ENCODE measurements around the gene PRUNE1.

Gene PRUNE1

GRCh38 chr1:151001602-151002001 is 6.6 kb upstream of the PRUNE1 start:
- no peak overlapping the region for H3K18ac ChIP-seq (ENCODE audit: low read depth in 1 of 2, low read length in 2 of 2)
- no peak overlapping the region for H4K91ac ChIP-seq (ENCODE audit: low read length)
- H3K27me3 ChIP-seq (ENCODE audit: control insufficient read depth in 1 of 2, insufficient read depth in 1 of 2, low read length in 2 of 2): no peaks in the 10 kb centered on the region
- H3K79me1 ChIP-seq (replicated peaks; ENCODE audit: low read length, poor library complexity, severe bottlenecking): peaks cover 6% of the 10 kb centered on the region
- H2AK5ac ChIP-seq (ENCODE audit: low read length, severe bottlenecking): peak overlapping the region; percentile 53
- no peak overlapping the region for H2AFZ ChIP-seq (ENCODE audit: low read depth, low read length)
- H3K4me3 ChIP-seq (ENCODE audit: insufficient read depth in 1 of 2, low read depth in 1 of 2, low read length in 2 of 2): no peak overlapping the region
- H3K9ac ChIP-seq (ENCODE audit: low read length): no peak overlapping the region
- no peak overlapping the region for H3K23ac ChIP-seq (ENCODE audit: low read length in 2 of 2)
- no peak overlapping the region for H3K4me2 ChIP-seq (ENCODE audit: low read length, poor library complexity, severe bottlenecking)
- WGBS: 79% methylated on average over 4 of the region's 4 CpGs
- H2BK12ac ChIP-seq (ENCODE audit: low read length in 2 of 2): peak overlapping the region in 1 of 2 experiments; percentile 48
- no peak overlapping the region for H3K4ac ChIP-seq (ENCODE audit: low read depth in 1 of 2, low read length in 2 of 2)
- no peaks in the 10 kb centered on the region for H3K9me3 ChIP-seq (ENCODE audit: control insufficient read depth, low read length)
- H3K36me3 ChIP-seq (ENCODE audit: control insufficient read depth in 1 of 2, insufficient read depth in 2 of 2, low read depth in 1 of 2, low read length in 2 of 2): peaks cover 27 to 51% of the 10 kb centered on the region in 2 experiments
- no peak overlapping the region for H3K27ac ChIP-seq (ENCODE audit: low read length, poor library complexity, severe bottlenecking)
- no peak overlapping the region for H2BK15ac ChIP-seq (ENCODE audit: low read depth, poor library complexity, severe bottlenecking)
- H3K14ac ChIP-seq (ENCODE audit: low read length in 2 of 2): no peak overlapping the region
- peaks cover 38% of the 10 kb centered on the region for H3K4me1 ChIP-seq (ENCODE audit: control insufficient read depth, insufficient read depth, low read depth, low read length)
- H2BK5ac ChIP-seq (ENCODE audit: low read depth, low read length, poor library complexity, severe bottlenecking): no peak overlapping the region
- H2BK120ac ChIP-seq (ENCODE audit: low read depth, low read length): no peak overlapping the region
- DNase-seq: no peak
- no peak overlapping the region for H4K8ac ChIP-seq (ENCODE audit: low read length)

- Histone ChIP-seq H3K4me1 (ENCODE audit: control insufficient read depth, insufficient read depth, low read depth, low read length) (peaks cover 36% of the 10 kb centered on the region), H3K4me3 (ENCODE audit: insufficient read depth in 1 of 2, low read depth in 1 of 2, low read length in 2 of 2) (no peak overlapping the region), H3K27me3 (ENCODE audit: control insufficient read depth in 1 of 2, insufficient read depth in 1 of 2, low read length in 2 of 2) (no peaks in the 10 kb centered on the region), H2BK5ac (ENCODE audit: low read depth, low read length, poor library complexity, severe bottlenecking) (no peak overlapping the region), H2BK15ac (ENCODE audit: low read depth, poor library complexity, severe bottlenecking) (no peak overlapping the region), H3K36me3 (ENCODE audit: control insufficient read depth in 1 of 2, insufficient read depth in 2 of 2, low read depth in 1 of 2, low read length in 2 of 2) (peaks cover 23 to 47% of the 10 kb centered on the region in 2 experiments), H3K79me1 (replicated peaks; ENCODE audit: low read length, poor library complexity, severe bottlenecking) (peaks cover 6% of the 10 kb centered on the region), H4K91ac (ENCODE audit: low read length) (no peak overlapping the region), H3K9me3 (ENCODE audit: control insufficient read depth, low read length) (no peaks in the 10 kb centered on the region), H3K9ac (ENCODE audit: low read length) (no peak overlapping the region), H2BK120ac (ENCODE audit: low read depth, low read length) (no peak overlapping the region), H3K27ac (ENCODE audit: low read length, poor library complexity, severe bottlenecking) (no peak overlapping the region), H2BK12ac (ENCODE audit: low read length in 2 of 2) (peak overlapping the region in 1 of 2 experiments; percentile 19), H4K8ac (ENCODE audit: low read length) (no peak overlapping the region), H3K18ac (ENCODE audit: low read depth in 1 of 2, low read length in 2 of 2) (peak overlapping the region in 1 of 2 experiments; percentile 76), H3K14ac (ENCODE audit: low read length in 2 of 2) (no peak overlapping the region), H3K23ac (ENCODE audit: low read length in 2 of 2) (peak overlapping the region in 1 of 2 experiments; percentile 38), H2AFZ (ENCODE audit: low read depth, low read length) (no peak overlapping the region), H3K4me2 (ENCODE audit: low read length, poor library complexity, severe bottlenecking) (no peak overlapping the region), H3K4ac (ENCODE audit: low read depth in 1 of 2, low read length in 2 of 2) (peak overlapping the region in 1 of 2 experiments; percentile 35), H2AK5ac (ENCODE audit: low read length, severe bottlenecking) (no peak overlapping the region)
- no peak for DNase-seq
- 90% methylated on average over 3 of the region's 3 CpGs for WGBS
Measured at GRCh38 chr1:151002051-151002450, 6.2 kb upstream of the PRUNE1 start.

GRCh38 chr1:151002611-151003010 is 5.6 kb upstream of the PRUNE1 start:
- no peak overlapping the region for H2AFZ ChIP-seq (ENCODE audit: low read depth, low read length)
- WGBS: 56% methylated on average over 2 of the region's 2 CpGs
- peak; percentile 33 for DNase-seq
- no peak overlapping the region for H3K9ac ChIP-seq (ENCODE audit: low read length)
- no peak overlapping the region for H2BK5ac ChIP-seq (ENCODE audit: low read depth, low read length, poor library complexity, severe bottlenecking)
- no peak overlapping the region for H3K18ac ChIP-seq (ENCODE audit: low read depth in 1 of 2, low read length in 2 of 2)
- no peak overlapping the region for H3K4me2 ChIP-seq (ENCODE audit: low read length, poor library complexity, severe bottlenecking)
- no peaks in the 10 kb centered on the region for H3K27me3 ChIP-seq (ENCODE audit: control insufficient read depth in 1 of 2, insufficient read depth in 1 of 2, low read length in 2 of 2)
- no peak overlapping the region for H4K91ac ChIP-seq (ENCODE audit: low read length)
- H3K14ac ChIP-seq (ENCODE audit: low read length in 2 of 2): no peak overlapping the region
- peak overlapping the region in 1 of 2 experiments; percentile 35 for H3K4ac ChIP-seq (ENCODE audit: low read depth in 1 of 2, low read length in 2 of 2)
- H3K27ac ChIP-seq (ENCODE audit: low read length, poor library complexity, severe bottlenecking): no peak overlapping the region
- peaks cover 34% of the 10 kb centered on the region for H3K4me1 ChIP-seq (ENCODE audit: control insufficient read depth, insufficient read depth, low read depth, low read length)
- peaks cover 18 to 41% of the 10 kb centered on the region in 2 experiments for H3K36me3 ChIP-seq (ENCODE audit: control insufficient read depth in 1 of 2, insufficient read depth in 2 of 2, low read depth in 1 of 2, low read length in 2 of 2)
- H2AK5ac ChIP-seq (ENCODE audit: low read length, severe bottlenecking): no peak overlapping the region
- H3K79me1 ChIP-seq (replicated peaks; ENCODE audit: low read length, poor library complexity, severe bottlenecking): peaks cover 6% of the 10 kb centered on the region
- peak overlapping the region in 1 of 2 experiments; percentile 38 for H3K23ac ChIP-seq (ENCODE audit: low read length in 2 of 2)
- H3K9me3 ChIP-seq (ENCODE audit: control insufficient read depth, low read length): no peaks in the 10 kb centered on the region
- peak overlapping the region in 1 of 2 experiments; percentile 19 for H2BK12ac ChIP-seq (ENCODE audit: low read length in 2 of 2)
- H2BK120ac ChIP-seq (ENCODE audit: low read depth, low read length): no peak overlapping the region
- H3K4me3 ChIP-seq (ENCODE audit: insufficient read depth in 1 of 2, low read depth in 1 of 2, low read length in 2 of 2): no peak overlapping the region
- H4K8ac ChIP-seq (ENCODE audit: low read length): no peak overlapping the region
- no peak overlapping the region for H2BK15ac ChIP-seq (ENCODE audit: low read depth, poor library complexity, severe bottlenecking)

DNA sequence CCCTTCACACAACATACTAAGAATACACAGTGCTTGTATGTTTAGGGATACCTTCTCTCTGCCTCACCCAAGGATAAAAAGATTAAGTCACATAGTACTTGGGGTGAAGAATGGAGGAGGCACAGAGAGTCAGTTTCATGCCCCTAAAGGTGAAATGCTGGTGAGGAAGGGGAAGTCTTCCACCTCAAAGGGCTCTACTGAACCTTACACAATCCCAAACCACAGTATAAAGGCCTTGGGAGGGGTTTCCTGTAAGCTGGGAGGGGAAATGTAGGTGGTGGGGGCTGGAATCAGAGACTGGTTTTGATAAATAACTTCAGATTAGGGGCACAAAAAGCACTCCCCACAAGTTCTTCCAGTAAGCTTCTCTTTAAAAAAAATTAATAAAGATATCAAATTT is 5.1 kb upstream of the PRUNE1 start:
- Histone ChIP-seq H3K4me3 (ENCODE audit: insufficient read depth in 1 of 2, low read depth in 1 of 2, low read length in 2 of 2) (no peak overlapping the region), H2AK5ac (ENCODE audit: low read length, severe bottlenecking) (peak overlapping the region; percentile 37), H3K36me3 (ENCODE audit: control insufficient read depth in 1 of 2, insufficient read depth in 2 of 2, low read depth in 1 of 2, low read length in 2 of 2) (peaks cover 13 to 36% of the 10 kb centered on the region in 2 experiments)

More for the DNA sequence above, 5.1 kb upstream of the PRUNE1 start:
- H4K91ac ChIP-seq (ENCODE audit: low read length): no peak overlapping the region
- H3K79me1 ChIP-seq (replicated peaks; ENCODE audit: low read length, poor library complexity, severe bottlenecking): peaks cover 6% of the 10 kb centered on the region
- no peak overlapping the region for H3K9ac ChIP-seq (ENCODE audit: low read length)
- no peak overlapping the region for H2BK12ac ChIP-seq (ENCODE audit: low read length in 2 of 2)
- no peaks in the 10 kb centered on the region for H3K9me3 ChIP-seq (ENCODE audit: control insufficient read depth, low read length)
- H3K4ac ChIP-seq (ENCODE audit: low read depth in 1 of 2, low read length in 2 of 2): peak overlapping the region in 1 of 2 experiments; percentile 57
- no peak overlapping the region for H2BK5ac ChIP-seq (ENCODE audit: low read depth, low read length, poor library complexity, severe bottlenecking)
- H3K23ac ChIP-seq (ENCODE audit: low read length in 2 of 2): no peak overlapping the region
- H4K8ac ChIP-seq (ENCODE audit: low read length): no peak overlapping the region
- peaks cover 34% of the 10 kb centered on the region for H3K4me1 ChIP-seq (ENCODE audit: control insufficient read depth, insufficient read depth, low read depth, low read length)
- no peak for DNase-seq
- H2BK120ac ChIP-seq (ENCODE audit: low read depth, low read length): no peak overlapping the region
- no peak overlapping the region for H2AFZ ChIP-seq (ENCODE audit: low read depth, low read length)
- peak overlapping the region in 1 of 2 experiments; percentile 35 for H3K18ac ChIP-seq (ENCODE audit: low read depth in 1 of 2, low read length in 2 of 2)
- no peak overlapping the region for H2BK15ac ChIP-seq (ENCODE audit: low read depth, poor library complexity, severe bottlenecking)
- no peak overlapping the region for H3K14ac ChIP-seq (ENCODE audit: low read length in 2 of 2)
- H3K27ac ChIP-seq (ENCODE audit: low read length, poor library complexity, severe bottlenecking): no peak overlapping the region
- H3K27me3 ChIP-seq (ENCODE audit: control insufficient read depth in 1 of 2, insufficient read depth in 1 of 2, low read length in 2 of 2): no peaks in the 10 kb centered on the region
- no peak overlapping the region for H3K4me2 ChIP-seq (ENCODE audit: low read length, poor library complexity, severe bottlenecking)
